T47D (cell line): Measurements from ENCODE around the gene CELF4.
A peak's percentile ranks its signal among the peaks of the same experiment; 100 is the strongest.

Source experiments
- DNase-seq, 2 experiments: peaks; one replicate each; pipeline versions ENCODE4 v3.0.0 to v3.0.0-alpha.2; 2011 to 2012; ENCODE audit warnings: low read depth in 1 of 2, low spot score in 1 of 2
- JUND ChIP-seq: IDR thresholded peaks from 2 replicates; pipeline ENCODE4 v1.6.1; 2012; ENCODE audit warnings: low read depth
- in situ Hi-C: cut with HindIII; loops from 2 replicates; pipeline ENCODE4 v1.10.0; 2016; ENCODE audit warnings: low sequenced_read_pairs, low pct_unique_long_range_greater_than_20kb

The CELF4 gene

DNA sequence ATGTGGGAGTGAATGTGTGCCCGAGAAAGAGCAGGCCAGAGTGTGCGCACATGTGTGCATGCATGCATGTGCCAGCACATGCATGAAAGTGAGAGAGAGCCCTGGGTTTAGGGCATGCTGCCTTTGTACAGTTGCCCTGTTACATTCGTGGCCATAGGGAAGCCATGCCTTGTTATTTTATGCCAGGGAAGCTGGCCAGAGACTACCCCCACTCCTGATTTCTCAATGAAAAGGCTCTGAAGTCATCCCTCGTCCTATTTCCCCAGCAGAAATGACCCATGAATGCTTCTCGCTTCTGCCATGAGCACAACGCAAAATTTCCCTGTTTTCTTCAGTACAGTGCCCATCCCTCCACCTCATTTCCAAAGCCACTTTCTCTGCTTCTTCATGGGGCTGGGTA, 143.0 kb downstream of the CELF4 start:
- in situ Hi-C loops: no loop called here
- no peak for TF ChIP-seq JUND
- no peak for DNase-seq

DNA sequence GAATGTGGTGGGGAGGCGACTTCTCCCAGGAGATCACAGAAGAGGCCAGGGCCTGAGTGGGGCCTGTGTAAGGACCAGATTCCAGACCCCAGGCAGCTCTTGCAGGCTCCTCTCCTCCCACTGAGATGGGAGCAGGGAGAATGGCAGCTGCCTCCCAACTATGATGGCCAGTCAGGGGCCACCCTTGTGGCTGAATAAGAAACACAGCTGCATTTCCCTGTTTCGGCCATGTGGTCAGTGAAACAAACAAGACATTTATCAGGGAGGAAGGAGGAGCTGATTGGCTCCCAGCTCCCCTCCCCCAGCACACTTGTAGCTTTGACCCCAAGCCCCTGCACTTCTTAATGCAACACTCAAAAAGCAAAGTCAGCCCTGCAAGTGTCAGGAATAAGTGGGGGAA, 143.5 kb downstream of the CELF4 start:
- in situ Hi-C loops: no loop called here
- TF ChIP-seq JUND: no peak
- DNase-seq: no peak

DNA sequence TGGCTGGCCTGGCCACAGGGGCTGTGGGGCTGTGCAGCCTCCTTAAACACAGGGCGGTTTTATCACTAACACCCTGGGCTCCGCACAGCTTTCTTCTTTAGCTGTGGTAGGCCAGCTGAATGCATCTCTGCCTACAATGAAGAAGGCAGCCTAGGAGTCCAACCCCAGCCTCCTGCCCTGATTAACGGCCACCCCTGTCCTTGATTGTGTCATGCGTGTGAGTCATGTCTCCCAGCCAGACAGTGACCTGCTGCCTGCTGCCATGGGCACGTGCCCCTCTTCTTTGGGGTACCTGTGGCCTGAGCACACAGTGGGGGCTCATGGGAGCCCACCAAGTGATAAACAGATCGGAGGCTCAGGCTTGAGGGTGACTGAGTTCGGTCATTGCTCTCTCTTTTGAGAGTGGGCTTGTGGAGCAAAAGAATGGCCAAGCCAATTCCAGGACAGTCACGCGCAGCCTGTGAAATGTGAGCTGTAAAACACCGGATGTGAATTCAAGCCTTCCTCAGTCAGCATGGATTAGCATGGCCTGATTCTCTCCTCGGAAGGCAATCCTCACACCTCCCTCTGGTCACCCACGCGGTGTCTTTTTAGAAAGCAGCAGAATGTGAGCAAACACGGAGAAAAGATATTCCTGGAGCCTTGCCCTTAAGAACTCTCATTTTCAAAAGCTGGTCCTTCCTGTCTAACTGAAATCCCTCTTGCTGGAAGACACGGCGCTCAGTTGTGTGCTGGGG, 144.1 kb downstream of the CELF4 start:
- in situ Hi-C loops: no loop called here
- no peak for TF ChIP-seq JUND
- peak in 1 of 2 experiments; percentile 7 for DNase-seq

DNA sequence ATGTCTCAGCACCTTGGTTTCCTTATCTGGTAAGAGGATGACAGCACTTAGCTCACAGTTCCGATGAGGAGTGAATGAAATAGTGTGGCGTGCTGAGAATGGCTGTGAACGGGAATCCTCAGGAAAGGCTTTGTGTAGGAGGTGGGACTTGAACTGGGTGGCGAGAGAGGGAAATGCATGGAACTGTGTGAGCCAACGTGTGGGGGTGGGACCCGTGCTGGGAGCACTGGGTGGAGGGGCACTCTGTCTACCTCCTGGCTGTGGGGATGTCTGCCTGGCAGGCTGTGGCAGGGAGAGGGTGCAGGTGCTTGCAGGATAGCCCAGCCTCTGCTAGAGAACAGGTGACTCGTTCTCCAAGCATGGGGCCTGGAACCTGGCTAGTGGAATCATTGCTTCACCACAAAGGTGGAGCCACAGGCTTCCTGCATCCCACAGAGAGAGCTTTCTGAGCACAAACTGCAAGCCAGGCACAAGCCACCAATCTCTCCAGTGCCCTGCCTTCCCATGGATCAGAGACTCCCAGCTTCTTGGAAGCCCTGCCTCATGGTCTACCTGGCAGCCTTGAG, 145.2 kb downstream of the CELF4 start:
- in situ Hi-C loops: no loop called here
- no peak for DNase-seq
- TF ChIP-seq JUND: no peak

DNA sequence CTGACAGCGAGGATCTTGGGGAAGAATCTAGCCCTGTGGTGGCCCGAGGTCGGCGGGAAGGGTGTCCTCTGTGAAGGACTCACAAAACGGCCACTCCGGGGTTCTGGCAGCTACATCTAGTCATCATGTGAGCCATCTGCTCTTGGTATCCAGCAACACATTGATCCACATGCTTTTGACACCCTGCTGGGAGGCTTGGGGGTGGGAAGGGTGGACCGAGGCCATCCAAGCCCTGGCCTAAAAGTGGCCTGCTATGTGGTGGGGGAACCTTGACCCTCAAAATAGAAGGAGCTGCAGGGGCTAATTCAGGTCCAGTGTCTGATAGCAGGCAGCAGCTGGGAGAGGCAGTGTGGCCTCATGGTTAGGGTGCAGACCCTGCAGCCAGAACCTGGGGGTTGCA, 145.7 kb downstream of the CELF4 start:
- in situ Hi-C loops: no loop called here
- no peak for TF ChIP-seq JUND
- DNase-seq: no peak

DNA sequence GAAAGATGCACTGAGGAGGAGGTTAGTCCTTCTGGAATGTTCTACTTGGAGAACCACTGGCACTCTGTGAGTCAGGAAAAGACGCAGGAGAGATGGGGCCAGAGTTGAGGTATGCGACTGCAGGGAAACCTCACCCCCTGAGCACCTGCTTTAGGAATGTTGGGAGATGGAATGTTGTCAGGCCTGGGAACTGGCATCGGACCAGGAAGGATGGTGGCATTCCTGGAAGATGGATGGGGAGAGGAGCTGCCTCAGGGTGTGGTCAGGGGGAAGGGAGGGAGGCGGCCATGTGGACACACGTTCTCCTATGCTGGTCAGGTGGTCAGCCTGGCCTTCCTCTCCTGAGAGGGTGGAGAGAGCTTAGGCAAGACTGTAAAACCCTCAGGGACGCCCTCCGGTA, 146.3 kb downstream of the CELF4 start:
- DNase-seq: peak in 1 of 2 experiments; percentile 26
- in situ Hi-C loops: no loop called here
- no peak for TF ChIP-seq JUND

DNA sequence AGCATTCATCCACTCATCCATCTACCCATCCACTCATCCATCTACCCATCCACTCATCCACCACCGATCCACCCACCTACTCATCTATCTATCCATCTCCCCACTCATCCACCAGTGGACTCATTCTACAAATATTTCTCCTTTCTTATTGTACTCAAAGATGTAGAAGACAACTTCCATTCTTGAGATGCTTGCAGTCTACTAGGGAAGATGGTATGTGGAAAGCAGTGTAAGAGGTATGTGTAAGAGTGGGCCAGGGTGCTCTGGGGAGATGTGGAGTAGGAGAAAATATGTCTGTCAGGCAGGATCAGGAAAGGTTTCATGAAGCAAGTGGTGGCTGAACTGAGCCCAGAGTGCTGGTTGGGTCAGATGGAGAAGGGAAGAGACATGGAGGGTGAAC, 150.8 kb downstream of the CELF4 start:
- no peak for TF ChIP-seq JUND
- no peak for DNase-seq
- in situ Hi-C loops: no loop called here

DNA sequence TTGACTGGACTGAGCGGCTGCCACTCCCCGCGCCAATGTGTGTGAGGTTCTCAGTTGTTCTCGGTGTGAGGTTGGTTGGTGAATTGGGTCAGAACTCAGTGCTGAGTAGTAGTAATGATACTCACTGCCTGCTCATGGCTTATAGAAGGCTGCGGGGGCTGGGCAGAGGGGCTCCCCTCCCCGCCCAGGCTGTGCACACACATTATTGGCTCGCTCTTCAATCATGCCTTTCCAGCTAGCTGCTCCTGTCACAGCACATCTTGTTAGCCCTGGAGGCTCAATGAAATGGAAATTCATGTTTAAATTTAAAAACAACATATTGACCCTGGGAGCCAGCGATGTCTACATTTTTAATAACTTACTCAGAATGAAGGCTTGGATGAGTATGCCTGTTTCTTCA, 152.8 kb downstream of the CELF4 start:
- in situ Hi-C loops: no loop called here
- DNase-seq: no peak
- TF ChIP-seq JUND: no peak

DNA sequence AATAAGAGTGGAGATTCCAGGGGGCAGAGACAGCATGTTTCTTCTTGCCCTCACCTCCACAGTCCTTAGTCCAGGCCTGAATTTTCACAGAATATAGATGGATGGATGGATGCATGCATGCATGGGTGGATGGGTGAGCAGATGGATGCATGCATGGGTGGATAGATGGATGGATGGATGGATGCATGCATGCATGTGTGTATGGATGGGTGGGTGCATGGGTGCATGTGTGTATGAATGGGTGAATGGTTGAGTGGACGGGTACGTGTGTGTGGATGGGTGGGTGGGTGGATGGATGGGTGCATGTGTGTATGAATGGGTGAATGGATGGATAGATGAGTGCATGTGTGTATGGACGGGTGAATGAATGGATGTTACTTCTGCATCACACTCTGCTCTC, 153.3 kb downstream of the CELF4 start:
- in situ Hi-C loops: no loop called here
- TF ChIP-seq JUND: no peak
- no peak for DNase-seq

DNA sequence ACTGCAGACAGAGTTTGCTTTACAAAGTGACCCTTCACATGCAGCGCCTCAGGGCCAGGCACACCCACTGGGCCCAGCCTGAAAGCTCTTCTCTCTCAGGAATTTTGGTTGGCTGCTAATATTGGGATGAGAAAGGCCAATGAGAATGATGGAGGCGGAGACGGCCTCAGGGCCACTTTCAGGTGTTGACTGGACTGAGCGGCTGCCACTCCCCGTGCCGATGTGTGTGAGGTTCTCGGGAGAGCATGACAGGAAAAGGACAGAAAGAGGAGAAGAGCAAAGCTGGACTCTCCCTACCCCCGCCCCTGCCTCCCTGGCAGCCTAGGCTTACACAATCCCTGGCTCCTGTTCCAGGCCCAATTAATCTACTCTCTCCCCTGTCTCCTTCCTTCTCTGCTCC, 155.7 kb downstream of the CELF4 start:
- TF ChIP-seq JUND: no peak
- peak in 1 of 2 experiments; percentile 37 for DNase-seq
- in situ Hi-C loops: no loop called here

DNA sequence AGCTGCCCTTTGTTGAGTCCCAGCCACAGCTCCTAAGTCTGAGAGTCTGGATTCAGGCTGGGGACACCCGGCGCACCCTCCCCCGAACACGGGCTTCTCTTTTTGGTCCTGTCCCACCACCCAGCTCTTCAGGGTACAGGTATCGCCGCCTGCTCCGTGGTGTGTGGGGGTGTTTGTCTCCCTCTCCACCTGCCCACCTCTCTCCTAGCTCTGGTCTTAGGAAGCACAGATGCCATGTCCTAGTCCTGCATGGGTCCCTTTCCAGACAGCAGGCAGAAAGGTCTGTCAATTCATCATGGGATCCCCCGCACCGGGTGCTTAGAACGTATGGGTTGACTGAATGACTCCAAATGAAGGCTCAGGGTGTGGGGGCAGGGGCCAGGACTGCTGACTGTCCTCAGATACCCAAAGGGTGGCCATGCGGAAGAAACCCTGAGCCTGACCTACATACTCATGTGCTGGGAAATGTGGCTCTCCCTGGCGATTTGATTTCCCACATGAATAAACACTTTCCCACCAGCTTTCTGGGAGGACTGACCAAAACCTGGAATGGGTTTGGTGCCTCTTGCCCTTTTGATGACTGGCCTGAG, 156.8 kb downstream of the CELF4 start:
- in situ Hi-C loops: no loop called here
- no peak for TF ChIP-seq JUND
- no peak for DNase-seq

DNA sequence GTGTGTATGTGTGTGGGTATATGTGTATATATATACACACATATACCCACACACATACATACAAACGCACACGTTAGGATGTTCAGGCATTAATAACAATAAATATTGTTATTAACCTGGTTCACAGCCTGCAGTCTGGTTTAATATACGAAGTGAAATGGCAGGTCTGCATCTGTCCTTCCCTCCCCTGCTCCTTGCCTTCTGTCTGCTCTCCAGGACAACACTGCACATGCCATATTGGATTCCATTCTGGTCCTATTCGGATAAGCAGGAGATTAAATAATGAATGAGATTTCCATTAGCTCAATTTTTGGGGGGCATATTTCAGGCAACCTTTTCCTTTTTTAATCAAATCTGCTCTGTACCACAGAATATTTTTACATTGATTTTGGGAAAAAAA, 158.0 kb downstream of the CELF4 start:
- in situ Hi-C loops: no loop called here
- no peak for TF ChIP-seq JUND
- DNase-seq: no peak

DNA sequence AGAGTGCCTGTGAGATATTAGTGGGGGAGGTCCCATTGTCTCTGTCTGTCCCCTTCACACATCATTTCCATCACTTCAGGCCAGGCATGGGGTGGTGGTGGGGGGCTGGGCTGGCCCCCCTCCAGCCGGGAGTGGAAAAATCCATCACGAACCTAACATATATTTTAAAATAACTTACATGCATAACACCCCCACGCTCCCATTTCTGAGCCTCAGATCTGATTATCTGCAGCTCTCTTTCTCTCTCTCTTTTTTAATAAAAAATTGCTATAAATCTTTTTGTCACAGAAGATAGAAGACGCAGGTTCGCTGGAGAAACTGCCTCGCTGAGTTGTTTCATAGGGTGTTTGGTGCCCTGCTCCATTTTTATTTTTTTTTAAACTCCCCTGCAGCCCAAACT, 159.8 kb downstream of the CELF4 start:
- DNase-seq: no peak
- no peak for TF ChIP-seq JUND
- in situ Hi-C loops: no loop called here

DNA sequence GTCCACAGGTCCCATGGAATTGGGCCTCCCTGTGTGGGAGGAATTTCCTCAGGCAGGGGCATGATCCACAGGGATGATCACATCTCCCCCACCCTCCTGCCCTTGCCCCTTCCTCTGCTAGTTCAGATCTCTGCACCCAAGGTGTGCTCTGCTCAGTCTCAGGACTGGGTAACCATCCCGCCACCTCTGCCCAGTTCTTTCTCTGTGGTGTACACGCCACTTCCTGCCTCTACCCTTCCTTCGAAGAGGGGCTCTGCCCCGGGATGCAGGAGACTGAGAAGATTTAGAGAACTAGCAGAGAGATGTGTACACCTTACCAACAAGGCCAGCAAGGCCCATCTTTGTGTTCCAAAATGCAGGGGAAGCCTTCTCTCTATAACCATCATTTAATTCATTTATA, 160.4 kb downstream of the CELF4 start:
- no peak for DNase-seq
- TF ChIP-seq JUND: no peak
- in situ Hi-C loops: no loop called here
